H1 (cell line): ENCODE measurements around the gene TBC1D22A.

Experiments used
- BACH1 ChIP-seq: IDR thresholded peaks from 2 replicates; pipeline ENCODE4 v1.6.1; 2012; ENCODE audit warnings: low read length, improper control_type of control experiment
- CTCF ChIP-seq, 3 experiments: IDR thresholded peaks; 1 replicate in 2 of 3; 2 replicates in 1 of 3; pipeline versions ENCODE4 v1.5.1 to v1.6.1; 2011; ENCODE audit warnings: low read length in 3 of 3, mild to moderate bottlenecking in 3 of 3, inconsistent platforms in 2 of 3, low read depth in 1 of 3, moderate library complexity in 1 of 3; ENCODE audit not compliant: insufficient read depth in 1 of 3; ENCODE audit errors: control extremely low read depth in 1 of 3
- EGR1 ChIP-seq: IDR thresholded peaks from 2 replicates; pipeline ENCODE4 v1.6.1; 2011; ENCODE audit warnings: low read depth, low read length, borderline replicate concordance
- EZH2 ChIP-seq: fragments of 200-600 bp; sonication (generic); IDR thresholded peaks from 2 replicates; pipeline ENCODE4 v1.7.1; 2012; ENCODE audit warnings: low read depth, mild to moderate bottlenecking, moderate library complexity, low read length, inconsistent platforms; ENCODE audit not compliant: severe bottlenecking
- JUN ChIP-seq: IDR thresholded peaks from 2 replicates; pipeline ENCODE4 v1.6.1; 2011; ENCODE audit warnings: low read depth, mild to moderate bottlenecking, improper control_type of control experiment, low read length
- MAX ChIP-seq: IDR thresholded peaks from 2 replicates; pipeline ENCODE4 v1.6.1; 2012; ENCODE audit warnings: inconsistent platforms
- PHF8 ChIP-seq: fragments of 200-600 bp; sonication (generic); conservative IDR thresholded peaks from 2 replicates; pipeline ENCODE4 v1.7.1; 2012; ENCODE audit warnings: low read depth, mild to moderate bottlenecking, inconsistent platforms, low read length, moderate library complexity
- POLR2A ChIP-seq, 2 experiments: IDR thresholded peaks; 1 replicate in 1 of 2; 2 replicates in 1 of 2; pipeline ENCODE4 v1.6.1; 2011; ENCODE audit warnings: low read depth in 2 of 2, low read length in 2 of 2, mild to moderate bottlenecking in 2 of 2; ENCODE audit errors: control extremely low read depth in 1 of 2
- POLR2AphosphoS5 ChIP-seq: IDR thresholded peaks from 2 replicates; pipeline ENCODE4 v1.6.1; 2011; ENCODE audit warnings: low read depth, low read length
- RAD21 ChIP-seq, 2 experiments: IDR thresholded peaks in 1 of 2; conservative IDR thresholded peaks in 1 of 2; 2 replicates each; pipeline ENCODE4 v1.6.1; 2011; ENCODE audit warnings: low read depth in 2 of 2, low read length in 2 of 2, improper control_type of control experiment in 1 of 2, inconsistent platforms in 1 of 2, mild to moderate bottlenecking in 1 of 2, moderate library complexity in 1 of 2
- SIN3A ChIP-seq, 2 experiments: IDR thresholded peaks in 1 of 2; conservative IDR thresholded peaks in 1 of 2; 2 replicates each; pipeline ENCODE4 v1.6.1; 2011 to 2012; ENCODE audit warnings: low read length in 2 of 2, improper control_type of control experiment in 1 of 2, low read depth in 1 of 2, mild to moderate bottlenecking in 1 of 2
- ZNF274 ChIP-seq: IDR thresholded peaks from 2 replicates; pipeline ENCODE4 v1.7.0; 2012; ENCODE audit warnings: low read length, borderline replicate concordance; ENCODE audit errors: extremely low read depth

- TF ChIP-seq CTCF (IDR thresholded peaks at IDR 0.05; ENCODE audit: control extremely low read depth in 1 of 3, insufficient read depth in 1 of 3, low read depth in 1 of 3, low read length in 3 of 3): no peak
- no peak for TF ChIP-seq POLR2A (IDR thresholded peaks at IDR 0.05; ENCODE audit: control extremely low read depth in 1 of 2, low read depth in 2 of 2, low read length in 2 of 2)
- no peak for TF ChIP-seq POLR2AphosphoS5
- TF ChIP-seq SIN3A (conservative IDR thresholded peaks at IDR 0.05 in 1 of 2, IDR thresholded peaks at IDR 0.05 in 1 of 2; ENCODE audit: low read depth in 1 of 2, low read length in 2 of 2): no peak
- TF ChIP-seq RAD21 (IDR thresholded peaks at IDR 0.05 in 1 of 2, conservative IDR thresholded peaks at IDR 0.05 in 1 of 2; ENCODE audit: low read depth in 2 of 2, low read length in 2 of 2): no peak
- no peak for TF ChIP-seq EZH2
- no peak for TF ChIP-seq JUN
- TF ChIP-seq EGR1: no peak
- TF ChIP-seq MAX: no peak
- no peak for TF ChIP-seq BACH1
- TF ChIP-seq ZNF274: no peak
- TF ChIP-seq PHF8: no peak
These were observed 93.2 kb downstream of the TBC1D22A start for GRCh38 chr22:46855681-46856080.
